HL-60 (cell line): ENCODE data around the gene SVEP1.

Experiments
- POLR2AphosphoS5 ChIP-seq: IDR thresholded peaks from 2 replicates; pipeline ENCODE4 v1.6.1; 2012; ENCODE audit warnings: low read depth
- SPI1 ChIP-seq: IDR thresholded peaks from 2 replicates; pipeline ENCODE4 v1.6.1; 2012; ENCODE audit warnings: low read depth, mild to moderate bottlenecking, borderline replicate concordance
- TF ChIP-seq, protein P1 (sequence below): IDR thresholded peaks from one replicate; pipeline ENCODE4 v1.5.1; 2011; ENCODE audit warnings: low read length, control low read depth, inconsistent platforms; ENCODE audit not compliant: insufficient read depth

GRCh38 chr9:110571801-110572483 lies 7.6 kb downstream of the SVEP1 start:
- TF ChIP-seq POLR2AphosphoS5 (no peak), SPI1 (no peak)
- TF ChIP-seq, protein P1, sequence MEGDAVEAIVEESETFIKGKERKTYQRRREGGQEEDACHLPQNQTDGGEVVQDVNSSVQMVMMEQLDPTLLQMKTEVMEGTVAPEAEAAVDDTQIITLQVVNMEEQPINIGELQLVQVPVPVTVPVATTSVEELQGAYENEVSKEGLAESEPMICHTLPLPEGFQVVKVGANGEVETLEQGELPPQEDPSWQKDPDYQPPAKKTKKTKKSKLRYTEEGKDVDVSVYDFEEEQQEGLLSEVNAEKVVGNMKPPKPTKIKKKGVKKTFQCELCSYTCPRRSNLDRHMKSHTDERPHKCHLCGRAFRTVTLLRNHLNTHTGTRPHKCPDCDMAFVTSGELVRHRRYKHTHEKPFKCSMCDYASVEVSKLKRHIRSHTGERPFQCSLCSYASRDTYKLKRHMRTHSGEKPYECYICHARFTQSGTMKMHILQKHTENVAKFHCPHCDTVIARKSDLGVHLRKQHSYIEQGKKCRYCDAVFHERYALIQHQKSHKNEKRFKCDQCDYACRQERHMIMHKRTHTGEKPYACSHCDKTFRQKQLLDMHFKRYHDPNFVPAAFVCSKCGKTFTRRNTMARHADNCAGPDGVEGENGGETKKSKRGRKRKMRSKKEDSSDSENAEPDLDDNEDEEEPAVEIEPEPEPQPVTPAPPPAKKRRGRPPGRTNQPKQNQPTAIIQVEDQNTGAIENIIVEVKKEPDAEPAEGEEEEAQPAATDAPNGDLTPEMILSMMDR: no peak
